K562 (cell line): Measurements from ENCODE around the gene CPLX4. TPM values are rescaled to one million over a fixed set of nuclear protein-coding genes. Genes with fewer than 3 reads are reported as not detected.

Experiments
- ASH1L ChIP-seq: fragments of 450-650 bp; IDR thresholded peaks from 2 replicates; pipeline ENCODE4 v1.6.1; 2018; ENCODE audit warnings: borderline replicate concordance, mild to moderate bottlenecking, low read depth; ENCODE audit not compliant: partially characterized antibody
- BRD4 ChIP-seq: fragments of 200-600 bp; sonication (generic); IDR thresholded peaks from 2 replicates; pipeline ENCODE4 v1.6.1; 2017; ENCODE audit warnings: inconsistent platforms
- DMBX1 ChIP-seq: fragments of 250-450 bp; sonication (Bioruptor Pico); IDR thresholded peaks from 2 replicates; pipeline ENCODE4 v1.8.0; 2022; ENCODE audit warnings: inconsistent platforms, mild to moderate bottlenecking, moderate library complexity, borderline replicate concordance
- NFE2 ChIP-seq: IDR thresholded peaks from 2 replicates; pipeline ENCODE4 v1.6.1; 2014; ENCODE audit warnings: antibody characterized with exemption, low read depth
- NONO ChIP-seq, 2 experiments: fragments of 200-400 bp in 1 of 2; fragments of 450-650 bp in 1 of 2; formaldehyde crosslinking in 1 of 2; IDR thresholded peaks; 2 replicates each; pipeline ENCODE4 v1.6.1; 2017; ENCODE audit warnings: low read depth in 2 of 2, mild to moderate bottlenecking in 2 of 2, moderate library complexity in 2 of 2, low read length in 1 of 2
- POLR2A ChIP-seq: fragments of 450-650 bp; conservative IDR thresholded peaks from 2 replicates; pipeline ENCODE4 v1.6.1; 2016
- SUPT5H ChIP-seq: fragments of 450-650 bp; IDR thresholded peaks from 2 replicates; pipeline ENCODE4 v1.6.1; 2016
- TAF1 ChIP-seq: IDR thresholded peaks from 2 replicates; pipeline ENCODE4 v1.6.1; 2011; ENCODE audit warnings: mild to moderate bottlenecking, low read length, moderate library complexity; ENCODE audit not compliant: insufficient read depth, control insufficient read depth, severe bottlenecking; ENCODE audit errors: extremely low read depth
- TCF7 ChIP-seq: sonication (generic); IDR thresholded peaks from 2 replicates; pipeline ENCODE4 v1.6.1; 2016; ENCODE audit warnings: antibody characterized with exemption, borderline replicate concordance
- ZBTB7A ChIP-seq: IDR thresholded peaks from 2 replicates; pipeline ENCODE4 v1.6.1; 2011; ENCODE audit warnings: low read depth, mild to moderate bottlenecking, low read length, moderate library complexity, borderline replicate concordance; ENCODE audit not compliant: control insufficient read depth
- ZFX ChIP-seq: sonication (generic); formaldehyde crosslinking; IDR thresholded peaks from 2 replicates; pipeline ENCODE4 v1.8.0; 2022; ENCODE audit warnings: mild to moderate bottlenecking, missing genetic modification reagents, moderate library complexity
- ZNF354B ChIP-seq: fragments of 250-450 bp; sonication (Bioruptor Pico); IDR thresholded peaks from 2 replicates; pipeline ENCODE4 v1.4.0; 2020
- polyA plus RNA-seq, 8 experiments: library from polyadenylated mRNA; depleted of rRNA in 4 of 8; stranded (reverse) in 5 of 8; unstranded in 3 of 8; fragments of >200 nt; fragmentation: Nextera tagmentation in 2 of 8; fragmentation: Illumina TruSeq in 1 of 8; extraction: Ambion mirVana in 2 of 8; extraction: Trizol in 1 of 8; gene quantifications; 2 replicates each; pipeline versions ENCODE4 v1.2.1 to v1.2.3, GENCODE V29; 2011 to 2014; ENCODE audit warnings: inconsistent platforms in 1 of 8, missing spikeins in 1 of 8
- total RNA-seq, 7 experiments: library from RNA; depleted of rRNA in 6 of 7; stranded (reverse); fragments of >200 nt in 6 of 7; fragmentation: Illumina TruSeq in 2 of 7; extraction: Trizol in 2 of 7; gene quantifications; 2 replicates each; pipeline versions ENCODE4 v1.2.1 to v1.2.3, GENCODE V29; 2011 to 2021; ENCODE audit warnings: low replicate concordance in 1 of 7
- TF ChIP-seq, protein P1 (sequence below), 2 experiments: IDR thresholded peaks in 1 of 2; conservative IDR thresholded peaks in 1 of 2; 2 replicates each; pipeline ENCODE4 v1.6.1; 2016; ENCODE audit warnings: low read depth in 2 of 2, mild to moderate bottlenecking in 1 of 2, missing compliant biosample characterization in 1 of 2, missing genetic modification characterization in 1 of 2, moderate library complexity in 1 of 2
- TF ChIP-seq, protein P2 (sequence below): fragments of 450-650 bp; IDR thresholded peaks from 2 replicates; pipeline ENCODE4 v1.6.1; 2016
- TF ChIP-seq, protein P3 (sequence below), 2 experiments: fragments of 150-350 bp in 1 of 2; IDR thresholded peaks; 2 replicates each; pipeline ENCODE4 v1.6.1; 2012 to 2016; ENCODE audit warnings: low read depth in 2 of 2, low read length in 2 of 2, mild to moderate bottlenecking in 1 of 2, moderate library complexity in 1 of 2
- TF ChIP-seq, protein P4 (sequence below), 2 experiments: fragments of 450-650 bp; conservative IDR thresholded peaks; 2 replicates each; pipeline ENCODE4 v1.6.1; 2017; ENCODE audit warnings: mild to moderate bottlenecking in 2 of 2, moderate library complexity in 2 of 2

Gene CPLX4
- total and polyA plus RNA-seq, 9 of the 15 experiments (the other 6 are each of a cell fraction or from before 2014, with no cell fraction given) = not detected

DNA sequence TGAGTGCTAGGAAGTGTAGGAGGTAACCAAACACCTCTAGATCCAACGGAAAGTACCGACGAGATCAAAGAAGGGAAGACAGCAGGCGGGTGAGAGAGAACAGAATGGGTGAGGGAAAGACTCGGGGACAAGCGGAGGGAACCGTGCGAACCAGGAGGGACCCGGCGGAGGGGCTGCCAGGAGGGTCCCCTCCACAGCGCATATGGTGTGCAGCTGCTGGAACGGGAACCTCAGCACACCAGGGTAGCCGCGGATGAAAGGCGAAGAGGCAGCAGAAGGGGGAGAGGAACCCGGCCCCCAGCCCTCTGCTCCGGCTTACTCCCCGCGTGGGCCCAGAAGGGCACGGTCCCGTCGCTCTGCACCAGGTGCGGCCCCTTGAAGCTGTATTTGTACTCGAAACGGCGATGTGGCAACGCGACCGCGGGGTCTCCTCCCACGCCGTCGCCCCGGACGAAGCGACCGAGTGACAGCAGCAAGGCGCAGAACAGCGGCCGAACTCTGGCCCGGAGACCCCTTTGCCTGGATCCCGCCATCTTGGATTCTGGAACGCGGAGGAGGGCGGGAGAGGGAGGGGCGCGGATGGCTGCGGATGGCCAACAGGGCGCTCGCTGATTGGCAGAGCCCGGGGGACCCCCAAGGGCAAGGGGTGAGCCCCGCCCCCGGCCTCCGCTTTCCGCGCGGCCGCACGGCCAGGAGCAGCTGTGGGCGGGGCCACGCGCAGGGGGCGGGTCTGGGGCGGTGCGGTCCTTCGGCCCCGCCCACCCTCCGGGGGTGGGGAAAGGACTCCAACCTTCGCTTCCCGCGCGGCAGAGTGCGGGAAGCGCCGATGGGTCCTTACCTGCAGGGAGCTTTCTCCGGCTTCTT, 40.5 kb upstream of the CPLX4 start, which contains the start of gene LMAN1 (continued):
- TF ChIP-seq, protein P1, sequence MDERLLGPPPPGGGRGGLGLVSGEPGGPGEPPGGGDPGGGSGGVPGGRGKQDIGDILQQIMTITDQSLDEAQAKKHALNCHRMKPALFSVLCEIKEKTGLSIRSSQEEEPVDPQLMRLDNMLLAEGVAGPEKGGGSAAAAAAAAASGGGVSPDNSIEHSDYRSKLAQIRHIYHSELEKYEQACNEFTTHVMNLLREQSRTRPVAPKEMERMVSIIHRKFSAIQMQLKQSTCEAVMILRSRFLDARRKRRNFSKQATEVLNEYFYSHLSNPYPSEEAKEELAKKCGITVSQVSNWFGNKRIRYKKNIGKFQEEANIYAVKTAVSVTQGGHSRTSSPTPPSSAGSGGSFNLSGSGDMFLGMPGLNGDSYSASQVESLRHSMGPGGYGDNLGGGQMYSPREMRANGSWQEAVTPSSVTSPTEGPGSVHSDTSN (CRISPR knock-in tag; IDR thresholded peaks at IDR 0.05; ENCODE audit: low read depth) = no peak
- TF ChIP-seq, protein P1 (tag; conservative IDR thresholded peaks at IDR 0.05; ENCODE audit: low read depth) = no peak
- peak; percentile 89 for TF ChIP-seq POLR2A
- peak; percentile 67; the same call in 1 of the 2 replicates for TF ChIP-seq ZBTB7A
- TF ChIP-seq, protein P2, sequence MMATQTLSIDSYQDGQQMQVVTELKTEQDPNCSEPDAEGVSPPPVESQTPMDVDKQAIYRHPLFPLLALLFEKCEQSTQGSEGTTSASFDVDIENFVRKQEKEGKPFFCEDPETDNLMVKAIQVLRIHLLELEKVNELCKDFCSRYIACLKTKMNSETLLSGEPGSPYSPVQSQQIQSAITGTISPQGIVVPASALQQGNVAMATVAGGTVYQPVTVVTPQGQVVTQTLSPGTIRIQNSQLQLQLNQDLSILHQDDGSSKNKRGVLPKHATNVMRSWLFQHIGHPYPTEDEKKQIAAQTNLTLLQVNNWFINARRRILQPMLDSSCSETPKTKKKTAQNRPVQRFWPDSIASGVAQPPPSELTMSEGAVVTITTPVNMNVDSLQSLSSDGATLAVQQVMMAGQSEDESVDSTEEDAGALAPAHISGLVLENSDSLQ = peak; percentile 78
- TF ChIP-seq ASH1L = no peak
- TF ChIP-seq, protein P3, sequence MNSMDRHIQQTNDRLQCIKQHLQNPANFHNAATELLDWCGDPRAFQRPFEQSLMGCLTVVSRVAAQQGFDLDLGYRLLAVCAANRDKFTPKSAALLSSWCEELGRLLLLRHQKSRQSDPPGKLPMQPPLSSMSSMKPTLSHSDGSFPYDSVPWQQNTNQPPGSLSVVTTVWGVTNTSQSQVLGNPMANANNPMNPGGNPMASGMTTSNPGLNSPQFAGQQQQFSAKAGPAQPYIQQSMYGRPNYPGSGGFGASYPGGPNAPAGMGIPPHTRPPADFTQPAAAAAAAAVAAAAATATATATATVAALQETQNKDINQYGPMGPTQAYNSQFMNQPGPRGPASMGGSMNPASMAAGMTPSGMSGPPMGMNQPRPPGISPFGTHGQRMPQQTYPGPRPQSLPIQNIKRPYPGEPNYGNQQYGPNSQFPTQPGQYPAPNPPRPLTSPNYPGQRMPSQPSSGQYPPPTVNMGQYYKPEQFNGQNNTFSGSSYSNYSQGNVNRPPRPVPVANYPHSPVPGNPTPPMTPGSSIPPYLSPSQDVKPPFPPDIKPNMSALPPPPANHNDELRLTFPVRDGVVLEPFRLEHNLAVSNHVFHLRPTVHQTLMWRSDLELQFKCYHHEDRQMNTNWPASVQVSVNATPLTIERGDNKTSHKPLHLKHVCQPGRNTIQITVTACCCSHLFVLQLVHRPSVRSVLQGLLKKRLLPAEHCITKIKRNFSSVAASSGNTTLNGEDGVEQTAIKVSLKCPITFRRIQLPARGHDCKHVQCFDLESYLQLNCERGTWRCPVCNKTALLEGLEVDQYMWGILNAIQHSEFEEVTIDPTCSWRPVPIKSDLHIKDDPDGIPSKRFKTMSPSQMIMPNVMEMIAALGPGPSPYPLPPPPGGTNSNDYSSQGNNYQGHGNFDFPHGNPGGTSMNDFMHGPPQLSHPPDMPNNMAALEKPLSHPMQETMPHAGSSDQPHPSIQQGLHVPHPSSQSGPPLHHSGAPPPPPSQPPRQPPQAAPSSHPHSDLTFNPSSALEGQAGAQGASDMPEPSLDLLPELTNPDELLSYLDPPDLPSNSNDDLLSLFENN (IDR thresholded peaks at IDR 0.05; ENCODE audit: low read depth in 2 of 2, low read length in 2 of 2) = peak in 1 of 2 experiments; percentile 10; a peak in 1 of 4 replicates
- no peak for TF ChIP-seq ZNF354B (CRISPR knock-in tag)
- TF ChIP-seq TCF7 = peak; percentile 87
- TF ChIP-seq, protein P4, sequence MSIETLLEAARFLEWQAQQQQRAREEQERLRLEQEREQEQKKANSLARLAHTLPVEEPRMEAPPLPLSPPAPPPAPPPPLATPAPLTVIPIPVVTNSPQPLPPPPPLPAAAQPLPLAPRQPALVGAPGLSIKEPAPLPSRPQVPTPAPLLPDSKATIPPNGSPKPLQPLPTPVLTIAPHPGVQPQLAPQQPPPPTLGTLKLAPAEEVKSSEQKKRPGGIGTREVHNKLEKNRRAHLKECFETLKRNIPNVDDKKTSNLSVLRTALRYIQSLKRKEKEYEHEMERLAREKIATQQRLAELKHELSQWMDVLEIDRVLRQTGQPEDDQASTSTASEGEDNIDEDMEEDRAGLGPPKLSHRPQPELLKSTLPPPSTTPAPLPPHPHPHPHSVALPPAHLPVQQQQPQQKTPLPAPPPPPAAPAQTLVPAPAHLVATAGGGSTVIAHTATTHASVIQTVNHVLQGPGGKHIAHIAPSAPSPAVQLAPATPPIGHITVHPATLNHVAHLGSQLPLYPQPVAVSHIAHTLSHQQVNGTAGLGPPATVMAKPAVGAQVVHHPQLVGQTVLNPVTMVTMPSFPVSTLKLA (conservative IDR thresholded peaks at IDR 0.05) = peak in 1 of 2 experiments; percentile 52; a peak in 2 of 4 replicates
- no peak for TF ChIP-seq NFE2
- TF ChIP-seq TAF1 = peak; percentile 90
- TF ChIP-seq NONO (IDR thresholded peaks at IDR 0.05; ENCODE audit: low read depth in 2 of 2, low read length in 1 of 2) = 0 out of 4 replicates have a peak, but pooled peaks of 1 of the 2 experiments have one; percentile 18
- TF ChIP-seq BRD4 = peak; percentile 75; the same call in 1 of the 2 replicates
- peak; percentile 89 for TF ChIP-seq ZFX (CRISPR knock-in tag)
- TF ChIP-seq DMBX1 (CRISPR knock-in tag) = no peak
- TF ChIP-seq SUPT5H = peak; percentile 89
